ENCODE data around the gene B4GALNT2.

- TF ChIP-seq CTCF (IDR thresholded peaks at IDR 0.05; ENCODE audit: insufficient read depth, low read length, poor library complexity, severe bottlenecking), result no peak
- no peak for TF ChIP-seq EZH2phosphoT487 (conservative IDR thresholded peaks at IDR 0.05; ENCODE audit: low read length)
Measured at GRCh38 chr17:49194297-49194607, 61.7 kb downstream of the B4GALNT2 start.
